SU-DHL-6 (cell line): Measurements from ENCODE around the gene PPP1R14B.
A peak's percentile ranks its signal among the peaks of the same experiment; 100 is the strongest.

ENCODE experiments used
- H2AFZ ChIP-seq: fragments of 200-600 bp; sonication (generic); 2 replicates; pipeline ENCODE4 v1.6.1; 2014; ENCODE audit warnings: low read depth, mild to moderate bottlenecking, moderate library complexity, mixed read lengths, antibody characterized with exemption, low read length; ENCODE audit not compliant: severe bottlenecking
- H3F3A ChIP-seq: fragments of 200-600 bp; shearing (Covaris generic); 2 replicates; pipeline ENCODE4 v1.6.0; 2016; ENCODE audit warnings: antibody characterized with exemption, mild to moderate bottlenecking; ENCODE audit not compliant: insufficient read depth
- H3K27ac ChIP-seq: fragments of 200-600 bp; sonication (generic); 2 replicates; pipeline ENCODE4 v1.5.1; 2016; ENCODE audit warnings: low read depth, mild to moderate bottlenecking, low read length, moderate library complexity, mixed read lengths
- H3K27me3 ChIP-seq: fragments of 200-600 bp; sonication (generic), shearing (Covaris generic); 2 replicates; pipeline ENCODE4 v1.6.0; 2014; ENCODE audit warnings: mild to moderate bottlenecking, low read length
- H3K36me3 ChIP-seq: fragments of 200-600 bp; sonication (generic); 2 replicates; pipeline ENCODE4 v1.6.1; 2014; ENCODE audit warnings: mild to moderate bottlenecking, low read length, mixed read lengths
- H3K4me2 ChIP-seq: fragments of 300-600, 200-600 bp; shearing (Covaris generic), sonication (generic); 2 replicates; pipeline ENCODE4 v1.6.0; 2014; ENCODE audit warnings: low read length, low read depth, mild to moderate bottlenecking; ENCODE audit not compliant: poor library complexity, severe bottlenecking
- H3K4me3 ChIP-seq: fragments of 200-600 bp; sonication (generic); 2 replicates; pipeline ENCODE4 v1.5.1; 2014; ENCODE audit warnings: antibody characterized with exemption, low read length, mild to moderate bottlenecking, mixed read lengths; ENCODE audit not compliant: insufficient read depth, poor library complexity, severe bottlenecking
- H3K79me2 ChIP-seq: fragments of 200-600 bp; sonication (generic); 2 replicates; pipeline ENCODE4 v1.6.1; 2014; ENCODE audit warnings: mild to moderate bottlenecking, low read length, moderate library complexity; ENCODE audit not compliant: insufficient read depth
- H3K9ac ChIP-seq: fragments of 200-600 bp; sonication (generic); 2 replicates; pipeline ENCODE4 v1.7.0; 2014; ENCODE audit warnings: mild to moderate bottlenecking, low read length
- H3K9me2 ChIP-seq: fragments of 200-600 bp; sonication (generic); replicated peaks from 2 replicates; pipeline ENCODE4 v1.6.1; 2014; ENCODE audit warnings: low read length; ENCODE audit not compliant: insufficient read depth
- H3K9me3 ChIP-seq: fragments of 200-600 bp; sonication (generic); 2 replicates; pipeline ENCODE4 v1.6.1; 2014; ENCODE audit warnings: low read length, mixed read lengths; ENCODE audit not compliant: insufficient read depth
- H4K20me1 ChIP-seq: fragments of 200-600 bp; sonication (generic); 2 replicates; pipeline ENCODE4 v1.6.1; 2014; ENCODE audit warnings: low read depth, mild to moderate bottlenecking, antibody characterized with exemption, low read length, moderate library complexity, mixed read lengths
- CTCF ChIP-seq: fragments of 200-600 bp; sonication (generic); IDR thresholded peaks from one replicate; pipeline ENCODE4 v1.5.1; 2017; ENCODE audit warnings: antibody characterized with exemption, mild to moderate bottlenecking, low read length, moderate library complexity; ENCODE audit not compliant: insufficient read depth, poor library complexity, severe bottlenecking
- EZH2phosphoT487 ChIP-seq: fragments of 200-600 bp; sonication (generic), shearing (Covaris generic); conservative IDR thresholded peaks from 2 replicates; pipeline ENCODE4 v1.6.1; 2018; ENCODE audit warnings: mild to moderate bottlenecking, antibody characterized with exemption, low read length, moderate library complexity, mixed read lengths

PPP1R14B gene

DNA sequence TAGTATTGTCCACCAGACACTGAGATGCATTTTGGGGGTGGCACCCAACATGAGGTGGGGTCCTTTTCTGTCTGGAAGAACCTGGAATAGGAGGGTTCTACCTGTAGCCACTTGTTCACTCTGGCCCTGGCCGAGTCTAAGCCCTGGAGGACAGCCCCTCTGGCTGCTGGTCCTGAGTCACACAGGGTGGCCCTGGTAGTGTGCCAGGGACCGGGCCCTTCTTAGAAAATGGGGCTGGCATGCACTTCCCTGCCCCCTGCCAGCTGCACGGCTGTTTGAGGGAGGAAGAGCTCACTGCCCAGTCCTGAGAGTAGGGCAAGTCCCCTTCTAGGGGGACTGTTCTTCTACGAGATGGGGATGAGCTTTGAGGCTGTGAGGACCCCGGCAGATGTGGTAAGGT is 6.7 kb upstream of the PPP1R14B start:
- TF ChIP-seq EZH2phosphoT487, result no peak
- TF ChIP-seq CTCF, result no peak
- no peak overlapping the region for H3K27ac ChIP-seq

DNA sequence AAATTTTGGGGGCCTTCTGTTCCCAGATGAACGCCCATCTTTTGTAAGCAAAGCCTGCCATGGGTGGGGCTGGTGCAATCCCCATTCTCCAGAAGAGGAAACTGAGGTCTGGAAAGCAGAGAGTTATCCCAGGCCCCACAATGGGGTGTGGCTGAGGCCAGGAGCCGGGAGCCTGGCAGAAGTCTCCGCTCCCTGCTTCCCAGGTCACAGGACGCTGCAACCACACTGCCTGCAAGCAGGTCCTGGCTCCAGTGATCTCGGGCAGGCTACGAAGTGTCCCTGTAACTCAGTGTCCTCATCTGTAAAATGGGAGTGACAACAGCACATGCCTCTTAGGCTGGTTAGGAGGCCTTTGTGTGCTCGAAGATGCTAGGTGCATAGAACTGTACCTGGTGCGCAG is 6.3 kb upstream of the PPP1R14B start:
- Histone ChIP-seq H4K20me1 (no peaks in the 10 kb centered on the region), H3K9ac (no peak overlapping the region), H3K27me3 (no peaks in the 10 kb centered on the region), H3K36me3 (no peaks in the 10 kb centered on the region), H3K27ac (peak overlapping the region; percentile 21; the same call in 1 of the 2 replicates), H2AFZ (no peak overlapping the region), H3K9me3 (no peaks in the 10 kb centered on the region), H3K4me3 (no peak overlapping the region), H3K9me2 (no peaks in the 10 kb centered on the region), H3K4me2 (peak overlapping the region; percentile 97), H3F3A (peaks cover 4% of the 10 kb centered on the region; the same call in 1 of the 2 replicates), H3K79me2 (peaks cover 9% of the 10 kb centered on the region; the same call in 1 of the 2 replicates)
- TF ChIP-seq EZH2phosphoT487 (no peak), CTCF (no peak)

More for the DNA sequence above, 6.7 kb upstream of the PPP1R14B start:
- no peak overlapping the region for H3K4me2 ChIP-seq
- no peaks in the 10 kb centered on the region for H3K36me3 ChIP-seq
- peaks cover 9% of the 10 kb centered on the region; the same call in 1 of the 2 replicates for H3K79me2 ChIP-seq
- no peaks in the 10 kb centered on the region for H4K20me1 ChIP-seq
- H3K27me3 ChIP-seq, result no peaks in the 10 kb centered on the region
- H3K4me3 ChIP-seq, result no peak overlapping the region
- no peaks in the 10 kb centered on the region for H3K9me2 ChIP-seq
- H3K9me3 ChIP-seq, result no peaks in the 10 kb centered on the region
- 0 out of 2 replicates have a peak, but pooled peaks cover 3% of the 10 kb centered on the region for H3F3A ChIP-seq
- H3K9ac ChIP-seq, result no peak overlapping the region
- no peak overlapping the region for H2AFZ ChIP-seq

- TF ChIP-seq CTCF, result peak; percentile 38
- no peak for TF ChIP-seq EZH2phosphoT487
- Histone ChIP-seq H3K9me2 (no peaks in the 10 kb centered on the region), H3K36me3 (no peaks in the 10 kb centered on the region), H4K20me1 (no peaks in the 10 kb centered on the region), H3K4me2 (peak overlapping the region; percentile 97), H3K27ac (peak overlapping the region; percentile 21), H3K4me3 (peak overlapping the region; percentile 88), H3F3A (peaks cover 11% of the 10 kb centered on the region; the same call in 1 of the 2 replicates), H3K9me3 (no peaks in the 10 kb centered on the region), H2AFZ (peak overlapping the region; percentile 86), H3K9ac (peak overlapping the region; percentile 84), H3K79me2 (peaks cover 9% of the 10 kb centered on the region; the same call in 1 of the 2 replicates), H3K27me3 (no peaks in the 10 kb centered on the region)
Observed at GRCh38 chr11:64252003-64252872, 5.5 kb upstream of the PPP1R14B start.
